SU-DHL-6 (cell line): ENCODE data around the gene NOP10.
A peak's percentile ranks its signal among the peaks of the same experiment; 100 is the strongest.

ENCODE experiments used
- H2AFZ ChIP-seq: fragments of 200-600 bp; sonication (generic); 2 replicates; pipeline ENCODE4 v1.6.1; 2014; ENCODE audit warnings: low read depth, mild to moderate bottlenecking, moderate library complexity, mixed read lengths, antibody characterized with exemption, low read length; ENCODE audit not compliant: severe bottlenecking
- H3F3A ChIP-seq: fragments of 200-600 bp; shearing (Covaris generic); 2 replicates; pipeline ENCODE4 v1.6.0; 2016; ENCODE audit warnings: antibody characterized with exemption, mild to moderate bottlenecking; ENCODE audit not compliant: insufficient read depth
- H3K27ac ChIP-seq: fragments of 200-600 bp; sonication (generic); 2 replicates; pipeline ENCODE4 v1.5.1; 2016; ENCODE audit warnings: low read depth, mild to moderate bottlenecking, low read length, moderate library complexity, mixed read lengths
- H3K27me3 ChIP-seq: fragments of 200-600 bp; sonication (generic), shearing (Covaris generic); 2 replicates; pipeline ENCODE4 v1.6.0; 2014; ENCODE audit warnings: mild to moderate bottlenecking, low read length
- H3K36me3 ChIP-seq: fragments of 200-600 bp; sonication (generic); 2 replicates; pipeline ENCODE4 v1.6.1; 2014; ENCODE audit warnings: mild to moderate bottlenecking, low read length, mixed read lengths
- H3K4me2 ChIP-seq: fragments of 300-600, 200-600 bp; shearing (Covaris generic), sonication (generic); 2 replicates; pipeline ENCODE4 v1.6.0; 2014; ENCODE audit warnings: low read length, low read depth, mild to moderate bottlenecking; ENCODE audit not compliant: poor library complexity, severe bottlenecking
- H3K4me3 ChIP-seq: fragments of 200-600 bp; sonication (generic); 2 replicates; pipeline ENCODE4 v1.5.1; 2014; ENCODE audit warnings: antibody characterized with exemption, low read length, mild to moderate bottlenecking, mixed read lengths; ENCODE audit not compliant: insufficient read depth, poor library complexity, severe bottlenecking
- H3K79me2 ChIP-seq: fragments of 200-600 bp; sonication (generic); 2 replicates; pipeline ENCODE4 v1.6.1; 2014; ENCODE audit warnings: mild to moderate bottlenecking, low read length, moderate library complexity; ENCODE audit not compliant: insufficient read depth
- H3K9ac ChIP-seq: fragments of 200-600 bp; sonication (generic); 2 replicates; pipeline ENCODE4 v1.7.0; 2014; ENCODE audit warnings: mild to moderate bottlenecking, low read length
- H3K9me2 ChIP-seq: fragments of 200-600 bp; sonication (generic); replicated peaks from 2 replicates; pipeline ENCODE4 v1.6.1; 2014; ENCODE audit warnings: low read length; ENCODE audit not compliant: insufficient read depth
- H3K9me3 ChIP-seq: fragments of 200-600 bp; sonication (generic); 2 replicates; pipeline ENCODE4 v1.6.1; 2014; ENCODE audit warnings: low read length, mixed read lengths; ENCODE audit not compliant: insufficient read depth
- H4K20me1 ChIP-seq: fragments of 200-600 bp; sonication (generic); 2 replicates; pipeline ENCODE4 v1.6.1; 2014; ENCODE audit warnings: low read depth, mild to moderate bottlenecking, antibody characterized with exemption, low read length, moderate library complexity, mixed read lengths
- EZH2phosphoT487 ChIP-seq: fragments of 200-600 bp; sonication (generic), shearing (Covaris generic); conservative IDR thresholded peaks from 2 replicates; pipeline ENCODE4 v1.6.1; 2018; ENCODE audit warnings: mild to moderate bottlenecking, antibody characterized with exemption, low read length, moderate library complexity, mixed read lengths
- TF ChIP-seq, protein P1 (sequence below): fragments of 200-600 bp; sonication (generic); IDR thresholded peaks from one replicate; pipeline ENCODE4 v1.5.1; 2017; ENCODE audit warnings: antibody characterized with exemption, mild to moderate bottlenecking, low read length, moderate library complexity; ENCODE audit not compliant: insufficient read depth, poor library complexity, severe bottlenecking

Gene NOP10

DNA sequence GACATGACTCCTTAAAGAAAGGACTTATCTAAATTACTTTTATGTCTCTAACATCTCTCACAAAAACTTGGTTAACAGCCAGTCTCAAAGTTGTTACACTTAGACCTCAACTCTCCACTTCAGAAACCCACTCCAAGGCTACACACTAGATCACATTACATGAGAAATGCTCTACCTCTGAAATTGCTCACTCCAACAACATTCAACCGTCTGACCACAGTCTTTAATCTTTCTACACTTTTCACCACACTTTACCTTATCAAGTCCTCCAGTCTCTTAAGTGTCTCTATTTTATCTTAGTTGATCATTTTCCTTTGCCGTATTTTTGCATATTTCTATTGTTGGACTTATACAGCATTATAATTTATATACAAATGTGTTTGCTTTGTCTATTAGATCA is 11.1 kb downstream of the NOP10 start:
- H3K79me2 ChIP-seq = no peaks in the 10 kb centered on the region
- H2AFZ ChIP-seq = peak overlapping the region; percentile 42
- H3K9me3 ChIP-seq = no peaks in the 10 kb centered on the region
- no peaks in the 10 kb centered on the region for H3K36me3 ChIP-seq
- no peak overlapping the region for H3K27ac ChIP-seq
- H3F3A ChIP-seq = no peaks in the 10 kb centered on the region
- H3K4me2 ChIP-seq = no peak overlapping the region
- H3K9me2 ChIP-seq = no peaks in the 10 kb centered on the region
- H3K4me3 ChIP-seq = no peak overlapping the region
- no peaks in the 10 kb centered on the region for H4K20me1 ChIP-seq
- no peak overlapping the region for H3K9ac ChIP-seq
- TF ChIP-seq EZH2phosphoT487 = no peak
- TF ChIP-seq, protein P1, sequence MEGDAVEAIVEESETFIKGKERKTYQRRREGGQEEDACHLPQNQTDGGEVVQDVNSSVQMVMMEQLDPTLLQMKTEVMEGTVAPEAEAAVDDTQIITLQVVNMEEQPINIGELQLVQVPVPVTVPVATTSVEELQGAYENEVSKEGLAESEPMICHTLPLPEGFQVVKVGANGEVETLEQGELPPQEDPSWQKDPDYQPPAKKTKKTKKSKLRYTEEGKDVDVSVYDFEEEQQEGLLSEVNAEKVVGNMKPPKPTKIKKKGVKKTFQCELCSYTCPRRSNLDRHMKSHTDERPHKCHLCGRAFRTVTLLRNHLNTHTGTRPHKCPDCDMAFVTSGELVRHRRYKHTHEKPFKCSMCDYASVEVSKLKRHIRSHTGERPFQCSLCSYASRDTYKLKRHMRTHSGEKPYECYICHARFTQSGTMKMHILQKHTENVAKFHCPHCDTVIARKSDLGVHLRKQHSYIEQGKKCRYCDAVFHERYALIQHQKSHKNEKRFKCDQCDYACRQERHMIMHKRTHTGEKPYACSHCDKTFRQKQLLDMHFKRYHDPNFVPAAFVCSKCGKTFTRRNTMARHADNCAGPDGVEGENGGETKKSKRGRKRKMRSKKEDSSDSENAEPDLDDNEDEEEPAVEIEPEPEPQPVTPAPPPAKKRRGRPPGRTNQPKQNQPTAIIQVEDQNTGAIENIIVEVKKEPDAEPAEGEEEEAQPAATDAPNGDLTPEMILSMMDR = no peak
- H3K27me3 ChIP-seq = no peaks in the 10 kb centered on the region

DNA sequence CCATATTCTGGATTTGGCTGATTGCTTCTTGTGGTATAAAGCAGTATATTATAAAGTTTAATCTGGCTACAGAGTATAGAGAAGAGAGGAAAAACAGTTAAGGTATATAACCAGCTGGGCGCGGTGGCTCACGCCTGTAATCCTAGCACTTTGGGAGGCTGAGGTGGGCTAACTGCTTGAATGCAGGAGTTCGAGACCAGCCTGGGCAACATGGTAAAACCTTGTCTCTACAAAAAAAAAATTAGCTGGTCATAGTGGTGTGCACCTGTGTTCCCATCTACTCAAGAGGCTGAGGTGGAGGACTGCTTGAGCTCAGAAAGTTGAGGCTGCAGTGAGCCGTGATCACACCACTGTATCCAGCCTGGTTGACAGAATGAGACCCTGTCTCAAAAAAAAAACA is 12.7 kb downstream of the NOP10 start:
- Histone ChIP-seq H3K4me2 (no peak overlapping the region), H3K36me3 (no peaks in the 10 kb centered on the region), H3K9ac (no peak overlapping the region), H4K20me1 (no peaks in the 10 kb centered on the region), H3K79me2 (no peaks in the 10 kb centered on the region), H3K4me3 (no peak overlapping the region), H2AFZ (no peak overlapping the region), H3F3A (no peaks in the 10 kb centered on the region), H3K9me3 (no peaks in the 10 kb centered on the region), H3K27me3 (peaks cover 3% of the 10 kb centered on the region; the same call in 1 of the 2 replicates), H3K27ac (no peak overlapping the region), H3K9me2 (no peaks in the 10 kb centered on the region)
- TF ChIP-seq, protein P1 = no peak
- no peak for TF ChIP-seq EZH2phosphoT487

DNA sequence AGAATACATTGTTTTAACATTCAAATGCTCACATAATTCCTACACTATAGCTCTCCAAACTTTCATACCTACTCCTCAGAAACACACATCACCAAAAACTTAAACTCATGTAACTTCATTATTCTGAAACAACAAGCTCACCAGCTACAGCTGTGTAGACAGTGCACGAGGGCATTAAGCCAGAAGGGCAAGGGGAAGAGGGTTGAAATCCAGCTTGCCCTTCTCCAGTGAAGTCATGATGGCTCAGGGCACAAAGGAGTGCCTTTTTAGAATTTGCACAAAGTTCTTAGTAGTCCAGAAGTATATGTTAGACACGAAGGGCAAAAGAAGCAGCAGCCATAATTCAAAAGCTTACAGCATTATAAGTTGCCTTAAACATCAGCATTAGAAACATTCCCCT is 13.9 kb downstream of the NOP10 start:
- H3K27ac ChIP-seq = no peak overlapping the region
- H3F3A ChIP-seq = no peaks in the 10 kb centered on the region
- no peaks in the 10 kb centered on the region for H3K79me2 ChIP-seq
- no peaks in the 10 kb centered on the region for H4K20me1 ChIP-seq
- TF ChIP-seq EZH2phosphoT487 = no peak
- TF ChIP-seq, protein P1 = no peak
- H3K9ac ChIP-seq = no peak overlapping the region
- no peaks in the 10 kb centered on the region for H3K9me2 ChIP-seq
- H3K27me3 ChIP-seq = peaks cover 3% of the 10 kb centered on the region; the same call in 1 of the 2 replicates
- no peak overlapping the region for H3K4me2 ChIP-seq
- no peaks in the 10 kb centered on the region for H3K9me3 ChIP-seq
- no peak overlapping the region for H2AFZ ChIP-seq
- no peaks in the 10 kb centered on the region for H3K36me3 ChIP-seq
- no peak overlapping the region for H3K4me3 ChIP-seq

DNA sequence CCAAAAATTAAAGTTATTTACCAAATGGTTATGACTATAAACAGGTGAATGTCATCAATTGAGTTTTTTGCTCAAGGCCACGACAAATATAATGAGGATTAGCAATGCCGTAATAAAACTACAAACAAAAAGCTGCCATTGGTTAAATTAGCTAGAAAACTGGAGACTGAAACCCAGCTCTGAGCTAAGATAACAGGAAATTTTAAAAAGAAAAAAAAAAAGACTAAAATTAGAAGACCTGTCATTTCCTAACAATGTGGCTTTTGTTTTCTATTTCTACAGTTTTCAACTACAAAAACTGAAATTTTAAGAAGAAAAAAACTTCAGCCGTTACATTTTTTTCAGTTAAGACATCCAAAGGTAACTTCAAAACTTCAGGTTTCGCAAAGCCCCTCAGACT is 15.0 kb downstream of the NOP10 start:
- H3K79me2 ChIP-seq = no peaks in the 10 kb centered on the region
- H3K4me2 ChIP-seq = no peak overlapping the region
- H3K4me3 ChIP-seq = no peak overlapping the region
- H3K9me2 ChIP-seq = no peaks in the 10 kb centered on the region
- peaks cover 3% of the 10 kb centered on the region; the same call in 1 of the 2 replicates for H3K27me3 ChIP-seq
- H4K20me1 ChIP-seq = no peaks in the 10 kb centered on the region
- H3K36me3 ChIP-seq = no peaks in the 10 kb centered on the region
- TF ChIP-seq, protein P1 = no peak
- no peak for TF ChIP-seq EZH2phosphoT487
- no peak overlapping the region for H2AFZ ChIP-seq
- no peaks in the 10 kb centered on the region for H3K9me3 ChIP-seq
- H3K9ac ChIP-seq = no peak overlapping the region
- no peaks in the 10 kb centered on the region for H3F3A ChIP-seq
- no peak overlapping the region for H3K27ac ChIP-seq
